Left forelimb (tissue), 1 donor: ENCODE data around the gene NFE2L1.

ENCODE experiments used
- DNase-seq: peaks from one replicate; pipeline ENCODE4 v3.0.0-alpha.2; 2018; ENCODE audit warnings: low spot score

NFE2L1 gene

GRCh38 chr17:48110761-48111160 lies 62.6 kb downstream of the NFE2L1 start:
- no peak for DNase-seq
